Activated naive CD8-positive, alpha-beta T cell treated with anti-CD3 and anti-CD28 coated beads, Interleukin-2, amount 50 U/mL, for 24 hours (primary cell): ENCODE data around the gene PDGFRB.

Experiments used
- ATAC-seq: fragments of 150-1000 bp; cut with Tn5 transposase; one replicate; pipeline ENCODE4 v1.10.0; 2021
- DNase-seq: peaks from one replicate; pipeline ENCODE4 v3.0.0; 2021
- H3K27ac Mint-ChIP-seq: one replicate; pipeline ENCODE4 v1.8.0; 2021; ENCODE audit warnings: mild to moderate bottlenecking, mixed read lengths
- H3K27me3 Mint-ChIP-seq: one replicate; pipeline ENCODE4 v1.8.0; 2021; ENCODE audit warnings: mixed read lengths
- H3K36me3 Mint-ChIP-seq: one replicate; pipeline ENCODE4 v1.8.0; 2021; ENCODE audit warnings: low read depth, mixed read lengths
- H3K4me1 Mint-ChIP-seq: one replicate; pipeline ENCODE4 v1.8.0; 2021; ENCODE audit warnings: mixed read lengths
- H3K4me3 Mint-ChIP-seq: one replicate; pipeline ENCODE4 v1.8.0; 2021; ENCODE audit warnings: mild to moderate bottlenecking, moderate library complexity, mixed read lengths
- H3K9me3 Mint-ChIP-seq: one replicate; pipeline ENCODE4 v1.8.0; 2021; ENCODE audit warnings: mixed read lengths

The PDGFRB gene

GRCh38 chr5:150152636-150153462 lies 2.8 kb downstream of the PDGFRB start:
- Mint-ChIP-seq H3K4me1 (peaks cover 8% of the 10 kb centered on the region), H3K4me3 (no peak overlapping the region), H3K36me3 (no peaks in the 10 kb centered on the region), H3K9me3 (no peaks in the 10 kb centered on the region), H3K27ac (no peak overlapping the region), H3K27me3 (peaks cover 7% of the 10 kb centered on the region)
- ATAC-seq (no peak), DNase-seq (no peak)

- Mint-ChIP-seq H3K4me1 (peaks cover 2% of the 10 kb centered on the region), H3K9me3 (no peaks in the 10 kb centered on the region), H3K36me3 (no peaks in the 10 kb centered on the region), H3K27me3 (no peaks in the 10 kb centered on the region), H3K4me3 (no peak overlapping the region), H3K27ac (no peak overlapping the region)
- DNase-seq (no peak), ATAC-seq (no peak)
Observed at GRCh38 chr5:150149618-150150017, 6.0 kb downstream of the PDGFRB start.

GRCh38 chr5:150148117-150148927 lies 7.3 kb downstream of the PDGFRB start:
- Mint-ChIP-seq H3K36me3 (no peaks in the 10 kb centered on the region), H3K27ac (no peak overlapping the region), H3K27me3 (no peaks in the 10 kb centered on the region), H3K4me1 (no peaks in the 10 kb centered on the region), H3K9me3 (no peaks in the 10 kb centered on the region), H3K4me3 (no peak overlapping the region)
- no peak for DNase-seq
- ATAC-seq, result no peak

- H3K27ac Mint-ChIP-seq, result no peak overlapping the region
Observed at GRCh38 chr5:150147670-150148069, 8.0 kb downstream of the PDGFRB start.

GRCh38 chr5:150146862-150147601 lies 8.6 kb downstream of the PDGFRB start:
- no peak for ATAC-seq
- no peaks in the 10 kb centered on the region for H3K4me1 Mint-ChIP-seq

More at GRCh38 chr5:150147670-150148069, 8.0 kb downstream of the PDGFRB start:
- Mint-ChIP-seq H3K9me3 (no peaks in the 10 kb centered on the region), H3K4me3 (no peak overlapping the region), H3K4me1 (no peaks in the 10 kb centered on the region), H3K27me3 (no peaks in the 10 kb centered on the region), H3K36me3 (no peaks in the 10 kb centered on the region)
- ATAC-seq (no peak), DNase-seq (no peak)

GRCh38 chr5:150146235-150146634 lies 9.4 kb downstream of the PDGFRB start:
- H3K4me1 Mint-ChIP-seq, result no peaks in the 10 kb centered on the region
- no peak overlapping the region for H3K4me3 Mint-ChIP-seq
- DNase-seq, result no peak
- no peak for ATAC-seq
- no peaks in the 10 kb centered on the region for H3K27me3 Mint-ChIP-seq
- no peaks in the 10 kb centered on the region for H3K36me3 Mint-ChIP-seq
- no peak overlapping the region for H3K27ac Mint-ChIP-seq
- H3K9me3 Mint-ChIP-seq, result no peaks in the 10 kb centered on the region

More at GRCh38 chr5:150146862-150147601, 8.6 kb downstream of the PDGFRB start:
- no peak for DNase-seq
- no peaks in the 10 kb centered on the region for H3K9me3 Mint-ChIP-seq
- no peaks in the 10 kb centered on the region for H3K27me3 Mint-ChIP-seq
- H3K27ac Mint-ChIP-seq, result no peak overlapping the region
- H3K4me3 Mint-ChIP-seq, result no peak overlapping the region
- no peaks in the 10 kb centered on the region for H3K36me3 Mint-ChIP-seq

- Mint-ChIP-seq H3K4me1 (no peaks in the 10 kb centered on the region), H3K4me3 (no peak overlapping the region), H3K36me3 (no peaks in the 10 kb centered on the region), H3K27ac (no peak overlapping the region), H3K27me3 (no peaks in the 10 kb centered on the region), H3K9me3 (no peaks in the 10 kb centered on the region)
- ATAC-seq (no peak), DNase-seq (no peak)
Observed at GRCh38 chr5:150144879-150145278, 10.8 kb downstream of the PDGFRB start.

- Mint-ChIP-seq H3K9me3 (no peaks in the 10 kb centered on the region), H3K36me3 (no peaks in the 10 kb centered on the region), H3K27ac (no peak overlapping the region), H3K4me1 (no peaks in the 10 kb centered on the region), H3K4me3 (no peak overlapping the region), H3K27me3 (no peaks in the 10 kb centered on the region)
- ATAC-seq (no peak), DNase-seq (no peak)
Observed at GRCh38 chr5:150144246-150144801, 11.3 kb downstream of the PDGFRB start.

- ATAC-seq (no peak), DNase-seq (no peak)
- H3K4me1 Mint-ChIP-seq, result no peaks in the 10 kb centered on the region
- no peaks in the 10 kb centered on the region for H3K9me3 Mint-ChIP-seq
- no peak overlapping the region for H3K4me3 Mint-ChIP-seq
- H3K27ac Mint-ChIP-seq, result no peak overlapping the region
- H3K27me3 Mint-ChIP-seq, result no peaks in the 10 kb centered on the region
- no peaks in the 10 kb centered on the region for H3K36me3 Mint-ChIP-seq
Observed at GRCh38 chr5:150143350-150144245, 12.0 kb downstream of the PDGFRB start.

GRCh38 chr5:150142959-150143349 lies 12.7 kb downstream of the PDGFRB start:
- no peak overlapping the region for H3K27ac Mint-ChIP-seq
- DNase-seq, result no peak

GRCh38 chr5:150142185-150142958 lies 13.3 kb downstream of the PDGFRB start:
- H3K4me3 Mint-ChIP-seq, result no peak overlapping the region
- no peaks in the 10 kb centered on the region for H3K4me1 Mint-ChIP-seq
- no peaks in the 10 kb centered on the region for H3K27me3 Mint-ChIP-seq
- no peaks in the 10 kb centered on the region for H3K36me3 Mint-ChIP-seq
- DNase-seq (no peak), ATAC-seq (no peak)
- no peaks in the 10 kb centered on the region for H3K9me3 Mint-ChIP-seq
- no peak overlapping the region for H3K27ac Mint-ChIP-seq

More at GRCh38 chr5:150142959-150143349, 12.7 kb downstream of the PDGFRB start:
- Mint-ChIP-seq H3K4me1 (no peaks in the 10 kb centered on the region), H3K27me3 (no peaks in the 10 kb centered on the region), H3K36me3 (no peaks in the 10 kb centered on the region), H3K4me3 (no peak overlapping the region), H3K9me3 (no peaks in the 10 kb centered on the region)
- ATAC-seq, result no peak

GRCh38 chr5:150141544-150142184 lies 14.0 kb downstream of the PDGFRB start:
- H3K27ac Mint-ChIP-seq, result no peak overlapping the region
- no peaks in the 10 kb centered on the region for H3K4me1 Mint-ChIP-seq
- ATAC-seq, result no peak
- H3K36me3 Mint-ChIP-seq, result no peaks in the 10 kb centered on the region
- H3K4me3 Mint-ChIP-seq, result no peak overlapping the region
- no peaks in the 10 kb centered on the region for H3K9me3 Mint-ChIP-seq
- no peaks in the 10 kb centered on the region for H3K27me3 Mint-ChIP-seq
- DNase-seq, result no peak

- Mint-ChIP-seq H3K9me3 (no peaks in the 10 kb centered on the region), H3K4me3 (no peak overlapping the region), H3K4me1 (no peaks in the 10 kb centered on the region), H3K36me3 (no peaks in the 10 kb centered on the region), H3K27ac (no peak overlapping the region), H3K27me3 (no peaks in the 10 kb centered on the region)
- DNase-seq (no peak), ATAC-seq (no peak)
Observed at GRCh38 chr5:150140830-150141229, 14.8 kb downstream of the PDGFRB start.
